GM19239 (cell line): ENCODE data around the gene DMAC2.
A peak's percentile ranks its signal among the peaks of the same experiment; 100 is the strongest.
"Not testable (repeated sequence)": the region's sequence is repeated elsewhere in the genome, so short reads cannot be mapped to it uniquely, and the experiment has no call there.

ENCODE experiments used
- DNase-seq: peaks from one replicate; pipeline ENCODE4 v3.0.0; 2011; ENCODE audit warnings: low spot score; ENCODE audit not compliant: insufficient read length
- FAIRE-seq: peaks from 2 replicates; lab custom pipeline; 2011; peaks lifted over from hg19 to GRCh38; lab: Jason Lieb, UNC

The DMAC2 gene

DNA sequence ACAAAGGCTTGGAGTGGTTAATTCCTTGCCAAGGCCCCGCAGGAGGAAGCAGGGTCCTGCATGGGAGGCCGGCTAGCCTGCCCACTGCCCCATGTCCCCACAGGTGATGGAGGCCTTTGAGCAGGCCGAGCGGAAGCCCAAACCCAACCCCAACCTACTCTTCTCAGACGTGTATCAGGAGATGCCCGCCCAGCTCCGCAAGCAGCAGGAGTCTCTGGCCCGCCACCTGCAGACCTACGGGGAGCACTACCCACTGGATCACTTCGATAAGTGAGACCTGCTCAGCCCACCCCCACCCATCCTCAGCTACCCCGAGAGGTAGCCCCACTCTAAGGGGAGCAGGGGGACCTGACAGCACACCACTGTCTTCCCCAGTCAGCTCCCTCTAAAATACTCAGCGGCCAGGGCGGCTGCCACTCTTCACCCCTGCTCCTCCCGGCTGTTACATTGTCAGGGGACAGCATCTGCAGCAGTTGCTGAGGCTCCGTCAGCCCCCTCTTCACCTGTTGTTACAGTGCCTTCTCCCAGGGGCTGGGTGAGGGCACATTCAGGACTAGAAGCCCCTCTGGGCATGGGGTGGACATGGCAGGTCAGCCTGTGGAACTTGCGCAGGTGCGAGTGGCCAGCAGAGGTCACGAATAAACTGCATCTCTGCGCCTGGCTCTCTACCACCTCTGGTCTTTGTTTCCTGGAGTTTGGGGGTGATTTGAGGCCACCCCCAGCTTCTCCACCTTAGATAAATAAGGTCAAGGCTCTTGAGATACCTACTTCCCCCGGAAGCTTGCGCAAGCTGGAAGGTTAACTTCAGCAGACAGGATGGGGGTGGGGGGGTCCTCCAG lies 15.2 kb downstream of the DMAC2 start:
- no peak for DNase-seq
- no peak for FAIRE-seq

DNA sequence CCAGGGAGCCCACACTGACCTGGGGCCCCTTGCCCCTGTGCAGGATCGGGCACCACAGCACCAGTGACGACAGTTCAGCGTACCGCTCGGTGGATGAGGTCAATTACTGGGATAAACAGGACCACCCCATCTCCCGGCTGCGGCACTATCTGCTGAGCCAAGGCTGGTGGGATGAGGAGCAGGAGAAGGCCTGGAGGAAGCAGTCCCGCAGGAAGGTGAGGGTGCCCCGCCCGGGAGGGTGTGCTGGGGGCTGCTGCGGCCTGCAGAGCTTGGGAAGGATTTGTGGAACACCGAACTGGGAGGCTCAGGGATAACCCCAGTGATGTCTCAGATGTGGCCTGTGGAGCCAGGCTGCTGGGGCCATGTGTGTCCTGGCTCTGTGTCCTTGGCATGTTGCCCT lies 16.8 kb downstream of the DMAC2 start:
- DNase-seq (no peak), FAIRE-seq (no peak)

DNA sequence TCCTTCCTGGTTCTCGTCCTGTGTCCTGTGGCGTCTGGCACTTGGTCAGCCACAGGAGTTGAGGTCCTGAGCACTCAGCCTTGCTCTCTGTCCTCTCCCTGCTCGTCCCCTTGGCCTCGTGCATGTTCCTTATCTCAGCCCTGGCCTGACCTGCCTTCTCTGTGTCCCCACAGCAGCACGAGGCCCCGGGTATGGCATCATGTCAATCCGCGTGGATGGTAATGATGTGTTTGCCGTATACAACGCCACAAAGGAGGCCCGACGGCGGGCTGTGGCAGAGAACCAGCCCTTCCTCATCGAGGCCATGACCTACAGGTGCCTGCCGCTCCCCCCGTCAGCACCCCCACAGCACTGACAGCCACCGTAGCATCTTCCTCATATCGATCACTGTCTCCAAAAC lies 17.3 kb downstream of the DMAC2 start:
- no peak for DNase-seq

DNA sequence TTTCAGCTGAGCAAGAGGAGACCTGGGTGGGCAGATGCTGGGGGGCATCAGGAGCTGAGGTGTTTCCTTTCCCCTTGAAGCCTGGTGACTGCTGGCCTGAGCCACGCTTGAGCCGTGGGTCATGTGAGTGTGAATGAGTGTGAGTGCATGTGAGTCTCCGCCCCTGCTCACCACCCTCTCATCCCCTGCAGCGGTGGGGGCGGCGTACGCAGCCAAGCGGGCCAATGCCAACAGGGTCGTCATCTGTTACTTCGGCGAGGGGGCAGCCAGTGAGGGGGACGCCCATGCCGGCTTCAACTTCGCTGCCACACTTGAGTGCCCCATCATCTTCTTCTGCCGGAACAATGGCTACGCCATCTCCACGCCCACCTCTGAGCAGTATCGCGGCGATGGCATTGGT lies 17.7 kb downstream of the DMAC2 start:
- FAIRE-seq (no peak), DNase-seq (no peak)

More for the DNA sequence above, 17.3 kb downstream of the DMAC2 start:
- FAIRE-seq, result no peak

DNA sequence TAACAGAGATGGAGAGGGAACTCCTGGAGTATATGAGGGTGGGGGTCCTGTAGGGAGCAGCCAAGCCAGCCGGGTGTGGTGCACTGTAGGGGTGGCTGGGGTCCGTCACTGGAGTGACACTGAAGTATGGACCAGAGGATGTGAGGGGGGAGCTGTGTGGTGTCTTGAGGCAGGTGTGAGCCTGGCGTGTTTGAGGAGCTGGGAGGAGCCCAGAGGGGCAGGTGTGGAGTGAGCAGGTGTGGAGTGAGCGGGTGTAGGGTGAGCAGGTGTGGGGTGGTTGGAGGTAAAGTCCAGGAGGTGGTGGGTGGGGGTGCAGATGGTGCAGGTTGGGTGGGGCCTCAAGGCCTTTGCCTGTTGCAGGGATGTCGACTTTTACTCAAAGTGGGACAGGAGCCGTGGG lies 18.4 kb downstream of the DMAC2 start:
- DNase-seq, result no peak
- no peak for FAIRE-seq

DNA sequence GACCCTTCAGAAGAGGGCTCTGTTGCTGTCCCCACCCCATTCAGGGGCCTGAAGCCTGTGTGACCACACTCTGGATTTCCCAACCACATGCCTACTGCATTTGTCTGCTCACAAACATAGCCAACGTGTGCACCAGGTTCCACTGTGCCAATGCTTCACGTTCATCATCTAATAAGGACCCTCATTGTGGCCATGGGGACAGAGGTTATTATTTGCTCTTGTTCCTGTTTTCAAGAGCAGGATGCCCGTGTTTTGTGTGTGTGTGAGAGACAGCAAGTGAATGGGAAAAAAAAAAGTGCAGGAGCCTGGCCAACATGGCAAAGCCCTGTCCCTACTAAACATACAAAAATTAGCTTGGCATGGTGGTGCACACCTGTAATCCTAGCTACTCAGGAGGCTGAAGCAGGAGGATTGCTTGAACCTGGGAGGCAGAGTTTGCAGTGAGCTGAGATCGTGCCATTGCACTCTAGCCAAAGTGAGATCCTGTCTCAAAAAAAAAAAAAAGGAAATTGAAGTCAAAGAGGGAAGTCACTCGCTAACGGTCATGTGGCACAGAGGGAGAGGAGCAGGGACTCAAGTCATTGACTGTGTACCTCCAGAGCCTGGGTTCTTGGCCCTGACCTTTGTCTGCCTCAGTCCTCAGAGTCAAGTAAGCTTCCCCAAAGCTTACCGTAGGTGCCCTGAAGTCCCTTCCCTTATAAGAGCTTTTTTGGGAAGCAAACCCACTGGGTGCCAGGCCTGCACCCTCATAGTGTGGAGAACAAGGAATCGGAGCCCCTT lies 19.4 kb downstream of the DMAC2 start:
- no peak for DNase-seq
- no peak for FAIRE-seq

DNA sequence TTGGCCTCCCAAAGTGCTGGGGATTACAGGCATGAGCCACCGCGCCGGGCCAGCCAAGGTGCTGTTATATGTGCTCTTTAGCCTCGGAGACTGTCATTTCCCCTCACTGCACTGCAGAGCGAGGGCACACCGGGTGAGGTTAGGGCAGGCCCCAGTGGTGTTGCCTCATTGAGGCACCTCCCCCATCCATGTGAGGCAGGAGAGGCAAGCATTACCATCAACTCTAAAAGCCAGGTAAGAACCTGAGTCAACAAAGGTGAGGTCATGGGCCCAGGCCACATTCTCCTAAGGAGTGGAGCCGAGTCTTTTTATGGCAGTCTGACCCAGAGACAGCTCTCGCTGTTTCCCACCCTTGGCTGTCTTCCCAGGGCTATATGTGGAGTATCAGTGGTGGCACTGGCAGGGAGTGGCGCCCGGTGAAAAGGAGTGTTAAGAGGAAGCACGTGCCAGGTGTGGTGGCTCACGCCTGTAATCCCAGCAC lies 23.5 kb downstream of the DMAC2 start:
- DNase-seq (no peak), FAIRE-seq (no peak)

DNA sequence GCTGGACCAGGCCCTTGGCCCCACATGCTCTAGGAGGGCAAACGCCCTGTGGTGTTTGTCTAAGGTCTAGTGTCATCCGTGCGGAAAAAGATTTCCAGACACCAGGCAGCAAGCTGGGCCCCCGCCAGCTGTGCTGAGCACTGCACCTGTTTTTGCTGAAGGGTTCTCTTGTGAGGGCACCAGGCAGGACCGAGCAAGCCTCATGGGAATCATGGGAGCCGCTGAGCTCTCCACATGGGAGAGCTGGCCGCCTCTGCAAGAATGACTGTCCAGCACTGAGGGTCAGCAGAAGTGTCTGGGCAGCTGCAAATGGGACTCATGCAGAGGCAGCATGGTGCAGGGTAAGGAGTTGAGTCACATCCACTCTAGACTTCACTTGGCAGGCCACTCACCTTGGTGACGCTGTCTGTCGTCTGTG lies 24.5 kb downstream of the DMAC2 start:
- DNase-seq (no peak), FAIRE-seq (no peak)

DNA sequence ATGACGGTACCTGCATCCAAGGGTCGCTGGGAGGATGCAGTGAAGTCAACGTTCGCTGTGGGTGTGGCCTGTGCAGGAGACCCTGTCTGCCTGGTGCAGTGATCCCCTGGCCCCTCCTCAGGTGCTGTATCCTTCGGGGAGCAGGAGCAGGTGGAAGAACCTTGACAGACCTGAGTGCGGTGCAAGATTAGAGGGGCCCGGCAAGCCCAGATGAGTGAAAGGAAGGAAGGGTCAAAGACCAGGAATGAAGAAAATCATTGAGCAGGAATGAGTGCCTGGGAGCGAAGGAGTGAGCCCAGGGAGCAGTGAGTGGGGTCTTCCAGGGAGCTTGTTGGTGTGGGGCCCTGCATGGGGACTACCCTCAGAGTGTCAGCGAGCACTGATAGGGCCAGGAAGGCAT lies 25.3 kb downstream of the DMAC2 start:
- FAIRE-seq (no peak), DNase-seq (no peak)

DNA sequence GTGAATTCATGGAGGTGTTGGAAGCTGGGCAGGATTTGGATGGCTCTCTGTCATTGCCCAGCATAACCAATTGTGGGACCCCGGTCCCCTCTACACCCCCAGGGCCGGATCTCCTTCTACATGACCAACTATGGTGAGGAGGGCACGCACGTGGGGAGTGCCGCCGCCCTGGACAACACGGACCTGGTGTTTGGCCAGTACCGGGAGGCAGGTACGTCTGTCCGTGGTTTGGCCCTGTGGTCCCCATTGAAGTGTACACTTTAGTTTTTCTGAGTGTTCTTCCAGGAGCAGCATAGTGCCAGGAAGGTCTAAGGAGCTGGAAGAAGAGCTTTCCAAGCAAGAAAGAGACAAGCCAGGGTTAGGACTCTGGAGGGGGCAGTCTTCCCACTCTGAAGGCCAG lies 25.8 kb downstream of the DMAC2 start:
- no peak for DNase-seq
- FAIRE-seq, result no peak

DNA sequence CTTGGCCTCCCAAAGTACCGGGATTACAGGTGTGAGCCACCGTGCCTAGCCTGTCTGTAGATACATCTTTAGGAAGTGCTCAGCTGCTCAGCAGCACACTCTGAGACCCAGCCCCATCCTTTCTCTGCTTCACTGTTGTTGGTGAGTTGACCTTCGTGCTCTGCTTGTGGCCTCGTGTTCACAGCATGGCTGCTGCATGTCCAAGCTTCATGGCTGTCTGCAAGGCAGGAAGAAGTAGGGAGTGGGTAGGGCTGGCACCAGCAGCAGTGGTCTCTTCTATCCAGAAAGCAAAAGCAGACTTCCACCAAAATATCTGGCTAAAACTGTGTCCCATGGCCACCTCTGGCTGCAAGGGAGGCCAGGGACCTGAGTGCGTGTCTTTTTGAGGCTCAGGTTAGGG lies 26.8 kb downstream of the DMAC2 start:
- no peak for FAIRE-seq
- no peak for DNase-seq

DNA sequence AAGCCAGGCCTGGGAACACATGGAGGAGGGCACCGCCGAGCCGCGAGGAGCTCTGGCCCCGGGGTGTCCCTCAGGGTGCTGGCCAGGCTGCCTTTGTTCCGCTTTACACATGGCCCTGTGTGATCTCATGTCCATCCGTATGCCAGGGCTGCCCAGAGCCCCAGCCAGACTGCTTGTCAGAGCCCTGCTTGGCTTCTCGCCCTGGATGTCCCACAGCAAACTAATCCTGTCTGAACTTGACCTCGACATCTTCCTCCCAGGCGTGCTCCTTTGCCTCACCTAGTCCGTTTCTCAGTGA lies 27.8 kb downstream of the DMAC2 start:
- DNase-seq, result no peak
- no peak for FAIRE-seq

DNA sequence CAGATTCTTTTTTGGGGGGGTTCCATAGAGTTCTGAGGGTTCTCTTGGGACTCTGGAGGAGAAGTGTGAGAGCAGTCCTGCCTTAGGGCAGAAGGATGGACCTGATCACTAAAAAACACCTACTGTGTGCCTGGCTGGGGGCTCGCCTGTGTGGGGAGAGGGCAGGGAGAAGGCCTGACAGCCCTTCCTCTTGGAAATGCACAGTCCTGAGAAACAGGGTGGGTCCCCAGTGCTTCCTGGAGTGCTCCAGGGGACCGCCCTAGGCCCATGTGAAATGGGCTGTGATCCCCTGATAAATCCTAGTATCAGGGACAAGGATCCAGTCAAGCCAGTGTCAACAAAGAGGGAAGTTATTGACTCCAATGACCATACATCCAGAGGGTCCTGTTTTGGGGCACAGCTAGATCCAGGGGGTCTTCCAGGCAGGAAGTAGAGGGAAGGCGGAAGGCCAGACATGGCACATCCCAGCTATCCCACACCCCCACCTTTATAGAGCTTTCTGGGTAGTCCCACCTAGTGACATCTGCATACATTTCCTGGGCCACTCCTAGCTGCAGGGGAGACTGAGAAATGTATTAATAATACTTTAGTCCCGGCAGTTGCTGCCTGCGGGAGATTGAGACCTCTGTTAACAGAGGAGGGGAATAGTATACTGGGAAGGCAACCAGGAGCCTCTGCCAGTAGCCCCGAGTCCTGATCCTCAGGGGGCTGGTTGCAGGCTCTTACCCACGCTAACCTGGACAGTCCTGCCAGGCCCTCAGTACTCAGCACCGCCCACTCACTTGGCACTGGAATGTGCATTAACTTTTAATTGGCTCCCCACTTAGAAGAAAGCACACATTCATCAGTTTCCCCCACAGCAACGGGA lies 28.4 kb downstream of the DMAC2 start:
- no peak for DNase-seq
- no peak for FAIRE-seq

DNA sequence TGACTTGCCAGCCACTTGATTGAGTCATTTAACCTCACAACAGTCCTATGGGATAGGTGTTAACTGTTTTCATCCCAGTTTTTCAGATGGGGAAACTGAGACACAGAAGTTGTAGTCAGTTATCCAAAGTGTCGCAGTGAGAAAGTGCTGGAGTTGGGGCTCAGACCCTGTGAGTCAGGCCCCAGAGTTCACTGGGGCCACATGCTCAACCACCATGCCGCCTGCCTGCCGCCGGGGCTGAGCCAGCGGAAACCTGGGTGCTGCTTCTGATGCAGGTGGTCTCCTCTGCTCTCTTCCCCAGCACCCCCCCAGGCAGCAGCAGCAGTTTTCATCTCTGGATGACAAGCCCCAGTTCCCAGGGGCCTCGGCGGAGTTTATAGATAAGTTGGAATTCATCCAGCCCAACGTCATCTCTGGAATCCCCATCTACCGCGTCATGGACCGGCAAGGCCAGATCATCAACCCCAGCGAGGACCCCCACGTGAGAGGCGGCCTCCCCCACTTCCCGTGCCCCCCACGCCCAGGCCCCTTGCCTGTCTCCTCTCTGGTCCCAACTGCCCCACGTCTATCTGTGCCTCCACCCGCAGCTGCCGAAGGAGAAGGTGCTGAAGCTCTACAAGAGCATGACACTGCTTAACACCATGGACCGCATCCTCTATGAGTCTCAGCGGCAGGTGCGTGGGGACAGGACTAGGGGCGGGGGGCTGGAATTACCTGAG lies 29.2 kb downstream of the DMAC2 start:
- no peak for DNase-seq
- no peak for FAIRE-seq

DNA sequence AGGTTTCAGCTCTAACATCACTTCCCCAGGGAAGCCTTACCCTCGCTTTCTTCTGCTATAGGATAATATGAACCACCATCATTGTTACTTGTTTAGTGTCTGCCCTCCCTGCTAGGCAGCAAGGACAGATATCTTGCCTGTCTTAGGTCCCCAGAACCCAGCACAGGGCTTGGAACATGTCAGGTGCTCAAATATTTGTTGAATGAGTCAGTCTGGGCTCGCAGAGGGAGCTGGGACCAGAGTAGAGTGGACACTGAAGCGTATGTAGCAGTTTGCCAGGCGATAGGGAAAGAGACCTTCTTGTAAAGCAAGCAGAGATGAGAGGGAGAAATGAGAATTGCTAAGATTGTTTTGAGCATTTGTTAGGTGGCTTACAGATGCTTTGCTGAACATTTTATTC lies 30.4 kb downstream of the DMAC2 start:
- DNase-seq (no peak), FAIRE-seq (peak; percentile 26)

DNA sequence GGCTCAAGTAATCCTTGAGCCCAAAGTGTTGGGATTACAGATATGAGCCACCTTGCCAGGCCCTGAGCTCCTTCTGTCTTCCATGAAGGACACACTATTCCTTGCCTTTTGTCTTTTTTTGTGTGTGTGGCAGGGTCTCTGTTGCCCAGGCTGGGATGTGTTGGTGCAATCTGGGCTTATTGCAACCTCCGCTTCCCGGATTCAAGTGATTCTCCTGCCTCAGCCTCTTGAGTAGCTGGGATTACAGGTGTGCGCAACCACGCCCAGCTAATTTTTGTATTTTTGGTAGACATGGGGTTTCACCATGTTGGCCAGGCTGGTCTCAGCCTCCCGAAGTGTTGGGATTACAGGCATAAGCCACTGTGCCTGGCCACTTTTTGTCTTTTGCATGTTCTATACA lies 30.9 kb downstream of the DMAC2 start:
- DNase-seq, FAIRE-seq: not testable (repeated sequence)

DNA sequence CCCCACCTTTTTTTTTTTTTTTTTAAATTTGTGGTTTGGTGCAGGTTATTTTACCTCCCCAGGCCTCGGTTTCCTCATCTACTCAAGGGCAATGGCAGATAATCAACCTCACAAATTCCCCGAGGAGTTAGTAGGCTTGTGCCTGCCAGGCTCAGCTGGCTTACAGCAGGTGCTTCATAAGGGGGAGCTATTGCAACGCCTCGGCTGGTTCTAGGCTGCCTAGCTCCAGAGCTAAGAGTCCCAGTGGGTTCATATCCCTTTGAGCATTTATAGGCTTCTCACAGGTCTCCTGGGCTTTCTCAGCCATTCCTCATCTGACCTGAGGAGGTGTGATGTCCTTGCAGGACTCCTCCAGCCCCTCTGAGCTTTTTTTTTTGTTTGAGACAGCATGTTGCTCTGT lies 31.5 kb downstream of the DMAC2 start:
- DNase-seq (no peak), FAIRE-seq (no peak)

DNA sequence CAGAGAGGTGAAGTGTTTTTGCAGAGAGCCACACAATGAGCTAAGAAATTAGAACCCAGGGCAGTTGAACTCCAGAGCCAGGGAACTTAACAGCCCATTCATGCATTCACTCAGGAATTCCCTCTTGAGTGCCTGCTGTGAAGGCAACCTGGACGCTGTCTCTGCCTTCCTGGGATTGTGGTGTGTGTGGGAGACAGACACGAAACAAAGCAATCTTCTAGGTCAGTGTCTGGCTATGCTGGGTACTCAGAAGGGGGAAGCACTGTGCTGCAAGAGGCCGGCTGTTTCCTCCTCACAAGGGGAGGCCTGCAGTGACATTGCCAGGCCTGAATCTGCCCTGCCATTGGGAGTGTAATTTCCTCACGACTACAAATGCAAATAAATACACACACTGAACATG lies 32.4 kb downstream of the DMAC2 start:
- no peak for FAIRE-seq
- DNase-seq, result no peak

DNA sequence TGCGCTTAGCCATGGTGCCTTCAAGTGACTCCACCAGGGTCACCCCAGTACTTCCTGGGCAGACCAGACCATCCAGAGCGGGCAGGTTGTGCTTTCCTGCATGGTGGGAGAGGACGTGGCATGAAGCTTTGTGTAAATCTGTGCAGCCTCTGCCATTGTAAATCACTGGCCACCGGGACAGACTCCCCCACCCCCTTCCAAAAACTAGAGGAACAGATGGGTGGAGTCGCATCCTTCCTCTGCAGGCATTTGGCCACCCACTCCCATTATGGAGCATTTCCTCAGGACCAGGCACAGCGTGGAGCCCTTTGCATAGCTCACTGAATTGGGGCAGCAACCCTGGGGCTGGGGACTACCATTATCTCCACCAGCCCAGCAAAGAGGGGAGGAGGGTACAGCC lies 33.9 kb downstream of the DMAC2 start:
- DNase-seq (no peak), FAIRE-seq (no peak)
